ENCODE data around the gene DDX39A.

DDX39A gene

GRCh38 chr19:14437578-14438140 is 18.5 kb upstream of the DDX39A start:
- Histone ChIP-seq H3K9me2 (ENCODE audit: low read depth, low read length) (no peaks in the 10 kb centered on the region), H3K4me3 (ENCODE audit: low read depth, low read length, poor library complexity, severe bottlenecking) (no peak overlapping the region), H3K9me3 (ENCODE audit: low read length) (no peaks in the 10 kb centered on the region), H3K79me2 (ENCODE audit: insufficient read depth, low read length) (peaks cover 4% of the 10 kb centered on the region), H3K9ac (ENCODE audit: low read length) (no peak overlapping the region), H3K27ac (ENCODE audit: low read depth, low read length, poor library complexity, severe bottlenecking) (peak overlapping the region; percentile 7), H3K36me3 (ENCODE audit: insufficient read depth, low read length) (peaks cover 29% of the 10 kb centered on the region), H2AFZ (ENCODE audit: low read length) (no peak overlapping the region), H3K4me2 (ENCODE audit: low read length) (no peak overlapping the region), H3F3A (ENCODE audit: insufficient read depth, low read length) (no peaks in the 10 kb centered on the region), H3K27me3 (ENCODE audit: insufficient read depth, low read length) (no peaks in the 10 kb centered on the region), H4K20me1 (ENCODE audit: insufficient read depth, low read length) (no peaks in the 10 kb centered on the region), H3K4me1 (ENCODE audit: insufficient read depth, low read length, severe bottlenecking) (peaks cover 49% of the 10 kb centered on the region)
- TF ChIP-seq EZH2 (IDR thresholded peaks at IDR 0.05; ENCODE audit: borderline replicate concordance, low read length) (no peak), CTCF (IDR thresholded peaks at IDR 0.05; ENCODE audit: low read length) (no peak)

GRCh38 chr19:14435320-14436050 is 16.3 kb upstream of the DDX39A start:
- no peaks in the 10 kb centered on the region for H3K9me3 ChIP-seq (ENCODE audit: low read length)
- H4K20me1 ChIP-seq (ENCODE audit: insufficient read depth, low read length): no peaks in the 10 kb centered on the region
- peak overlapping the region; percentile 70 for H3K27ac ChIP-seq (ENCODE audit: low read depth, low read length, poor library complexity, severe bottlenecking)
- no peak for TF ChIP-seq EZH2 (IDR thresholded peaks at IDR 0.05; ENCODE audit: borderline replicate concordance, low read length)
- no peak for TF ChIP-seq CTCF (IDR thresholded peaks at IDR 0.05; ENCODE audit: low read length)
- no peak overlapping the region for H3K9ac ChIP-seq (ENCODE audit: low read length)
- no peaks in the 10 kb centered on the region for H3K9me2 ChIP-seq (ENCODE audit: low read depth, low read length)
- H3K27me3 ChIP-seq (ENCODE audit: insufficient read depth, low read length): no peaks in the 10 kb centered on the region
- peaks cover 4% of the 10 kb centered on the region for H3K79me2 ChIP-seq (ENCODE audit: insufficient read depth, low read length)
- peaks cover 10% of the 10 kb centered on the region; the same call in 1 of the 2 replicates for H3K36me3 ChIP-seq (ENCODE audit: insufficient read depth, low read length)
- H3K4me1 ChIP-seq (ENCODE audit: insufficient read depth, low read length, severe bottlenecking): peaks cover 52% of the 10 kb centered on the region
- H3K4me3 ChIP-seq (ENCODE audit: low read depth, low read length, poor library complexity, severe bottlenecking): no peak overlapping the region
- no peak overlapping the region for H2AFZ ChIP-seq (ENCODE audit: low read length)
- no peaks in the 10 kb centered on the region for H3F3A ChIP-seq (ENCODE audit: insufficient read depth, low read length)
- H3K4me2 ChIP-seq (ENCODE audit: low read length): no peak overlapping the region

- Histone ChIP-seq H3K9me3 (ENCODE audit: low read length) (no peaks in the 10 kb centered on the region), H3K9ac (ENCODE audit: low read length) (peak overlapping the region; percentile 96; the same call in 1 of the 2 replicates), H3F3A (ENCODE audit: insufficient read depth, low read length) (no peaks in the 10 kb centered on the region), H3K4me2 (ENCODE audit: low read length) (peak overlapping the region; percentile 76), H3K36me3 (ENCODE audit: insufficient read depth, low read length) (peaks cover 10% of the 10 kb centered on the region; the same call in 1 of the 2 replicates), H2AFZ (ENCODE audit: low read length) (no peak overlapping the region), H3K9me2 (ENCODE audit: low read depth, low read length) (no peaks in the 10 kb centered on the region), H3K27me3 (ENCODE audit: insufficient read depth, low read length) (no peaks in the 10 kb centered on the region), H4K20me1 (ENCODE audit: insufficient read depth, low read length) (no peaks in the 10 kb centered on the region), H3K27ac (ENCODE audit: low read depth, low read length, poor library complexity, severe bottlenecking) (peak overlapping the region; percentile 70), H3K4me3 (ENCODE audit: low read depth, low read length, poor library complexity, severe bottlenecking) (peak overlapping the region; percentile 92), H3K4me1 (ENCODE audit: insufficient read depth, low read length, severe bottlenecking) (peaks cover 44% of the 10 kb centered on the region), H3K79me2 (ENCODE audit: insufficient read depth, low read length) (peaks cover 4% of the 10 kb centered on the region)
- TF ChIP-seq CTCF (IDR thresholded peaks at IDR 0.05; ENCODE audit: low read length): no peak
- TF ChIP-seq EZH2 (IDR thresholded peaks at IDR 0.05; ENCODE audit: borderline replicate concordance, low read length): no peak
These were observed 15.6 kb upstream of the DDX39A start for GRCh38 chr19:14434543-14435319.
